Measurements from ENCODE around the gene MED27.

MED27 gene

DNA sequence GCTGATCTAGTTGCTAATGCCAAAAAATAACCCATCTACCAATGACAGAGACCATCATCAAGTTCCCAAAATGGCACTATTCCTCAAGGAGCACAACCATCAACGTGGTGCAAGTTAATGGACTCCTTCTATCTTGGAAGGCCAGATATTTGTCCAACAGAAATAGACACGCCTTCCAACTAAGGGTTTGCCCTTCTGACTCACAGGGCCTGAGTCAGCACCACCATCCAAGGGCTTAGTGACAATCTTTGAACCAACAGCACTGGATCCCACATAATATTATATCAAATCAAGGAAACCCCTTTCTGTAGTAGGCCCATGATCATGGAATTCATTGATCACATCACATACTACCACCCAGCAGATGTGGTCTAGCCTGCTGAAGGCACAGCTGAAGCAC is 84.3 kb downstream of the MED27 start:
- DNase-seq (ENCODE audit: low spot score), result no peak

- no peak for DNase-seq (ENCODE audit: low spot score)
Measured at GRCh38 chr9:131994364-131995125, 85.1 kb downstream of the MED27 start.

- DNase-seq (ENCODE audit: low spot score), result no peak
Measured at GRCh38 chr9:131992906-131993657, 86.6 kb downstream of the MED27 start.

- DNase-seq (ENCODE audit: low spot score), result no peak
Measured at GRCh38 chr9:131987232-131987631, 92.4 kb downstream of the MED27 start.

DNA sequence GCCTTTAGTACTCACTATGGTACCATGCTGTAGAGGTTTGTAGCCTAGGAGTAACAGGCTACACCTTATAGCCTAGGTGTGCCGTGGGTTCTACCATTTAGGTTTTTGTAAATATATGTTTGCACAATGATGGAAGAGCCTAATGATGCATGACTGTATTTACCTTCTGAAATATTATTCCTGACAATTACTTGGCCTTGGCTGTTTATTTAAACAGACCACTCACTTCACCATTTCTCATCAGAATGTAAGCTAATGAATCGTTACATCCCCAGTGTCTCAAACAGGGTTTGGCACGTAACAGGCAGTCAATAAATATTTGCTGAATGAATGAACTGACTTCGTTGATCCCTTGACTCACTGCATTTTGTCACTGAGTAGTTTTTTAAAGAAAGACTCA is 93.1 kb downstream of the MED27 start:
- no peak for DNase-seq (ENCODE audit: low spot score)

DNA sequence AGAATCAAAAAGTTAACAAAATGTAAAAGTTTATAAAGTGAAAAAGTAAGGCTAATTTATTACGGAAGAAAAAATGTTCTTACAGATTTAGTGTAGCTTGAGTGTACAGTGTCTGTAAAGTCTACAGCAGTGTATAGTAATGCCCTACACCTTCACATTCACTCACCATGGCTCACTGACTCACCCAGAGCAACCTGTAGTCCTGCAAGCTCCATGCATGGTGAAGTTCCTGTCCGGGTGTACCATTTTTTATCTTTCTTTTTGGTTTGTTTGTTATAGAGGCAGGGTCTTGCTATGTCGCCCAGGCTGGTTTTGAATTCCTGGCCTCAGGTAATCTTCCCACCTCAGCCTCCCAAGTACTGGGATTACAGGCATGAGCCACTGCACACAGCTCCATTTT is 93.6 kb downstream of the MED27 start:
- no peak for DNase-seq (ENCODE audit: low spot score)

GRCh38 chr9:131984564-131984963 is 95.1 kb downstream of the MED27 start:
- DNase-seq (ENCODE audit: low spot score), result no peak

DNA sequence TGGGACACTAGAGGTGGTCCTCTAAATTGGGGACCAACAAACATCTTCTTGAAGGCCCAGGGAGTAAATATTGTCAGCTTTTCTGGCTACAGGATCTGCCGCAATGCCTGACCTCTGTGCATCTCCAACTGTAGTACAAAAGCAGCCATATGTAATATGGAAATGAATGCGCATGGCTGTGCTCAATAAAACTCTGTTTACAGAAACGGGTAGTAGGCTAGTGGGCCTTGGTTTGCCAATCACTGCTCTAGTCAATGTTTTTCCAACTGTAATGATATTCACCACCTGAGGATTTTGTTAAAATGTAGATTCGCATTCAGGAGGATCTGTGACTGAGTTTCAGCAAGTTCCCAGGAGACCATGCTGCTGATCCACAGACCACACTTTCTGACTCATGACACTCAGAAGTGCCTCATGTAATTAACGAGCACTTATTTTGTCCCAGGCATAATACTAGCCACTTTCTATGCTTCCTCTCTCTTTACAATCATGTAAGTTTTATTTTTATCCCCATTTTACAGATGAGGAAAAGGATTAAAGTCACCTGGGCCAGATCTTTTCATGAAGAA is 96.9 kb downstream of the MED27 start:
- no peak for DNase-seq (ENCODE audit: low spot score)

DNA sequence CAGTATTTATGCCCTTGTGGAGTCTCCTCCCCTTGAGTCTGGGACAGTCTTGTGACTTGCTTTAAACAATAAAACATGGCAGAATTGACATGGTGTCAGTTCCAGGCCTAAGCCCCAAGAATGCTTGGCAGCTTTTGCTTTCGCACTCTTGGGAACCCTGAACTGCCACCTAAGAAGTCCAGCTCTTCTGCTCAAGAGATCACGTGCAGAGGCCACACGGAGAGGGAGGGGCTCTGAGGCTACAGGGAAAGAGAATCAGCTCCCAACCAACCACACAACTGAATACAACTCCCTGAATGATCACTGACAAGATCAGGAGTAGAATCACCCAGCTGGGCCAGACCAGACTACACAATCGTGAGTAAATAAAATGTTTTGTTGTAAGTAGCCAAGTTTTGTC is 97.6 kb downstream of the MED27 start:
- DNase-seq (ENCODE audit: low spot score), result no peak

GRCh38 chr9:131981116-131981776 is 98.4 kb downstream of the MED27 start:
- no peak for DNase-seq (ENCODE audit: low spot score)

DNA sequence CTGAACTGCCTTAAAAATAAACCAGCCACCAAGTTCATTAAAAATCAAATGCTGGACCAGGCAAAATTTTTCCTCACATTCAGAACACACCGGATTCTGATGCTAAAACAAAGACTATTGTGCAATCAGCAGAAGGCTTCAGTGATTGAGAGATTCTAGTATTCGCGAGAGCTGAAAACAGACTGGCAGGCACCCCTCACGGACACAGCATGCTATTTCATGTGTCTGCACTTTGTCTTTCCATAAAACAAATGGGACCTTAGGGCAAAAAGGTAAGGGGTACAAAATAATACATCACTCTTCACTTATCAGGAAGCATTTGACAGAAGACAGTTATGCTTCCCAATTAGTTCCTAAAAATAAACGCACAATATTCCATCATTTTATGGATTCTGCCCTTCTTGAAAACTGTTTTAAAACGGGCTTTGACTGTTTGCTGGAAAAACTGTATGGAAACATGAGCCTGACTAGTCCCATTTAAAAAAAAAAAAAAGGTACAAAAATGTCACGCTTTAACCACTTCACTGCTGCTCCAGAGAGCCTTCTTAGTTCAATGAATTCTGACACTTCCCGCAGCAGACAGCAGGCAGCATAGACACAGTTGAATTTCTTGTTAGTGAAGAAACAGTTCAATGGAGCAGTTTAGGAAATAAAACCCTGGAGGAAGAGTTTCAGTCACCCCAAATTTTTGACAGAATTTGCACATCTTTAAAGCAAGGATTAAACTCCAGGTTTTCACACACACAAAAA is 99.2 kb downstream of the MED27 start:
- no peak for DNase-seq (ENCODE audit: low spot score)

DNA sequence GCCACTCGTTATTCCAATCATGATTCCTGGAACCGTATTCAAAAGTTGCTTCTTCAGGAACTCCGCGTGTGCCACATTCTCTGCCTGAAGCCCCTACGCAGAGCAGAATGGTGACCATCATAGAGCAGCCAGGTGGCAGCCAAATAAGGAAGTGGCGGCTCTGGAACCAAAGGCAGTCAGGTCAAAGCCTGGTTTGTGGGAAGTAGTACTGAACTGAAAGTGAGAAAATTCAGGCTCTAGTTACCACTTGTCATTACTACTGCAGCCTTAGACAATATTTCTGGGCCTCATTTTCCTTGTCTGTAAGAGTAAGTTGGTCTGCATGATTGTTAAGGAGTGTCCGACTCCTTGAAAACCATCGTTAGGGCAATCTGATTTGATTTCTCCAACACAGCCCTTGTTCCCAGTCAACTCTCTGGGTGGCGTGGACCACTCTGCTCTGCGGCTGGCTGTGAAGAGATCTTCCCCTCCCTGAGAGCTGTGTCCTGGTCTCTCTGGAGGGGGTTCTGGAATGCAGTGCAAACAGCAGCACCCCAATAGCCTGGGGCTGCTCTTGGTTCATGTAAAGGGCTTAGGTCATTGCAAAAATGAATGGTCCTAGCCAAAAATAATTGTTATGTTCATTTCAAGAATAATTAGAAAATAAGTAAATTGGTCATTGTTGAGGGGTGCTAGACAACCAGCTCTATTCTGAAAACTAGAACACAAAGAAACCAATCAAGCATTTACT is 102.4 kb downstream of the MED27 start:
- no peak for DNase-seq (ENCODE audit: low spot score)

- DNase-seq (ENCODE audit: low spot score), result no peak
Measured at GRCh38 chr9:131976157-131977108, 103.2 kb downstream of the MED27 start.

DNA sequence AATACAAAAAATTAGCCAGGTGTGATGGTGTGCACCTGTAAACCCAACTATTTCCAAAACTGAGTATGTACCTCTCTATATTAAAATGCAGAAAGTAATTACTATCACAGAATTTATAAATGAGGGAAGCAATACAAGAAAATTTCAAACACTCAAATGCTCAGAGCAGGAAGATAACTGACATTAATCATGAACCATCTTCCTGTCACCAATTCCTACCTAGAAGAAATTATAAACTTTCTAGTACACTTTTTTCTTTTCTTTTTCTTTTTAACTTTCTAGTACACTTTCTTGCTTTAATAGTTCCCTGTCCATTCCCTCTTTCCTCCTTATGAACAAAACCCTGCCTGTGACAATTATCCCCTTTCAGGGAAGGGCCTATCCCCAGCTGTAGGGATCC is 106.8 kb downstream of the MED27 start:
- no peak for DNase-seq (ENCODE audit: low spot score)

DNA sequence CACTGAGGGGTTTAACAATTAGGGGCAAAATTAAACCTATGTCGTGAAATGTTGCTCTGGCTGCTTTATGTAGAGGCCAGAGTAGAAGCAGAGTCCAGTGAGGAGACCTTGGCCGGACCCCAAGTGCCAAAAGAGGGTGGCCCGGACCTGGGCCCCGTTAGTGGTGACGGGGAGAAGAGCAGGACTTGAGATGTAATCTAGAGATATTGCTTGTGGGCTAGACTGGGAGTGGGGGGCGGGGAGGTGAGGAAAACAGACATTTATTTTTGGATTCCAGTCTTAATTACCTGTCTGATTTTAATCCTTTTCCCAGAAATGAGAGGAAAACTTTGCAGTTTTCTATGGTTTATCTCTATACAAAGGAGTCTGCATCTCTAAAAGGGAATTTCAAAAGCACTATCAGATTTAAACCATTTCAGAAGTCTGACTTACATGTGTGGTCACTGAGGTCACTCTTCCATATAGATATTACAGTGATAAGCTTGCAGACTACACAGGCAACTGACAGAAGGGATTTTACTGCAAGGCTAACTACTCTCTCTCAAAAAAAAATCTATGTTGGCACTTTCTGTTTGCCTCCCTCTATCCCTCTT is 108.1 kb downstream of the MED27 start:
- peak; percentile 5 for DNase-seq (ENCODE audit: low spot score)

GRCh38 chr9:131969469-131969989 is 110.1 kb downstream of the MED27 start:
- DNase-seq (ENCODE audit: low spot score), result no peak

DNA sequence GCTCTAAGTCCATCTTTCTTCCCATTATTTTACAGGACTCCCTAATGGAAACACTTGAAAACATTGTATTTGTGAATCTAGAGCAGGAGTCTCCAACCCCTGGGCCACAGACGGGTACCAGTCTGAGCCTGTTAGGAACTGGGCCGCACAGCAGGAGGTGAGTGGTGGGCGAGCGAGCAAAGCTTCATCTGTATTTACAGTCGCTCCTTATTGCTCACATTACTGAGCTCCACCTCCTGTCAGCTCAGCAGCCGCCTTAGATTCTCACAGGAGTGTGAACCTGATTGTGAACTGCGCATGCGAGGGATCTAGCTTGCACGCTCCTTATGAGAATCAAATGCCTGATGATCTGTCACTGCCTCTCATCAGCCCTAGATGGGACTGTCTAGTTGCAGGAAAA is 111.0 kb downstream of the MED27 start:
- no peak for DNase-seq (ENCODE audit: low spot score)

DNA sequence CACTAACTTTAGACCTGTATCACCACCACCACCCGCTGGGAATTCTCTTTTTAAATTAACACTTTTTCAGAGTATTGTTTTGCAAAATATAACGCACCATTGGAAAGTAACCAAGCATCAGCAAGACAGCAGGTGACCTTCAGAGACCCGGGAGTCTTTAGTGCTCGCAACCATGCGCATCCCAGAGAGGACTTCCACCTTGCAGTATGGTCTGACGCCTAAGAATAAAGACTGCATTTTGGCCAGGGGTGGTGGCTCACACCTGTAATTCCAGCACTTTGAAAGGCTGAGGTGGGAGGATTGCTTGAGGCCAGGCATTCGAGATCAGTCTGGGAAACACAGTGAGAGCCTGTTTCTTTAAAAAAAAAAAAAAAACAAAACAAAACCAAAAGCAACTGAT is 113.8 kb downstream of the MED27 start:
- no peak for DNase-seq (ENCODE audit: low spot score)

GRCh38 chr9:131965103-131965502 is 114.6 kb downstream of the MED27 start:
- DNase-seq (ENCODE audit: low spot score), result no peak

Measured in SW480 (cell line).